OCI-LY7 (cell line): Measurements from ENCODE around the gene NEMF. TPM values are rescaled to one million over a fixed set of nuclear protein-coding genes. Genes with fewer than 3 reads are reported as not detected.
A peak's percentile ranks its signal among the peaks of the same experiment; 100 is the strongest.
"Not testable (repeated sequence)": the region's sequence is repeated elsewhere in the genome, so short reads cannot be mapped to it uniquely, and the experiment has no call there.

Experiments used
- BruUV-seq: library from RNA; stranded (reverse); fragments of 400-500 nt; replicated peaks from 2 replicates; lab custom pipeline; 2021; lab: Mats Ljungman, UMichigan
- CTCF ChIA-PET: fragments of 300-600 bp; sonication (Branson Sonifier 250); formaldehyde crosslinking; loops from one replicate; lab custom pipeline; 2022; ENCODE audit warnings: antibody characterized with exemption; ENCODE audit not compliant: unreplicated experiment; lab: Charles Lee
- POLR2A ChIA-PET: fragments of 300-600 bp; sonication (Branson Sonifier 250); formaldehyde crosslinking; loops from one replicate; lab custom pipeline; 2022; ENCODE audit warnings: antibody characterized with exemption; lab: Charles Lee
- DNase-seq: peaks from one replicate; pipeline ENCODE4 v3.0.0-alpha.2; 2015; ENCODE audit warnings: low spot score
- H2AFZ ChIP-seq: fragments of 200-600 bp; sonication (generic), shearing (Covaris generic); 2 replicates; pipeline ENCODE4 v1.6.1; 2014; ENCODE audit warnings: mild to moderate bottlenecking, antibody characterized with exemption, low read length, moderate library complexity
- H3K27ac ChIP-seq: fragments of 200-600 bp; sonication (generic); 2 replicates; pipeline ENCODE4 v1.5.1; 2014; ENCODE audit warnings: mixed run types, low read depth, mild to moderate bottlenecking, moderate library complexity, low read length, inconsistent platforms; ENCODE audit not compliant: poor library complexity, severe bottlenecking
- H3K36me3 ChIP-seq: fragments of 200-600 bp; sonication (generic); 2 replicates; pipeline ENCODE4 v1.6.1; 2014; ENCODE audit warnings: mild to moderate bottlenecking, antibody characterized with exemption, low read length, moderate library complexity, mixed read lengths; ENCODE audit not compliant: insufficient read depth
- H3K4me1 ChIP-seq: fragments of 200-600 bp; sonication (generic); 2 replicates; pipeline ENCODE4 v1.5.1; 2014; ENCODE audit warnings: mild to moderate bottlenecking, low read length; ENCODE audit not compliant: insufficient read depth, poor library complexity, severe bottlenecking
- H3K4me2 ChIP-seq: fragments of 200-600 bp; sonication (generic); 2 replicates; pipeline ENCODE4 v1.6.1; 2014; ENCODE audit warnings: mild to moderate bottlenecking, low read length
- H3K4me3 ChIP-seq: fragments of 200-600 bp; sonication (generic); 2 replicates; pipeline ENCODE4 v1.5.1; 2014; ENCODE audit warnings: mild to moderate bottlenecking, low read depth, low read length; ENCODE audit not compliant: poor library complexity, severe bottlenecking
- H3K79me2 ChIP-seq: fragments of 200-600 bp; sonication (generic); 2 replicates; pipeline ENCODE4 v1.6.1; 2016; ENCODE audit warnings: low read depth, mild to moderate bottlenecking, low read length, moderate library complexity, mixed read lengths; ENCODE audit not compliant: insufficient read depth
- H3K9me2 ChIP-seq: fragments of 200-600 bp; sonication (generic); 2 replicates; pipeline ENCODE4 v1.6.1; 2016; ENCODE audit warnings: mild to moderate bottlenecking, low read length, mixed read lengths; ENCODE audit not compliant: insufficient read depth
- H3K9me3 ChIP-seq: fragments of 200-600 bp; sonication (generic); 2 replicates; pipeline ENCODE4 v1.6.1; 2014; ENCODE audit warnings: mild to moderate bottlenecking, mixed run types, low read length, mixed read lengths
- H4K20me1 ChIP-seq: fragments of 200-600 bp; sonication (generic); 2 replicates; pipeline ENCODE4 v1.6.1; 2014; ENCODE audit warnings: mild to moderate bottlenecking, antibody characterized with exemption, low read length, moderate library complexity, mixed read lengths; ENCODE audit not compliant: insufficient read depth
- CTCF ChIP-seq: fragments of 200-600 bp; sonication (generic); conservative IDR thresholded peaks from 2 replicates; pipeline ENCODE4 v1.5.1; 2014; ENCODE audit warnings: mild to moderate bottlenecking, antibody characterized with exemption, low read length, moderate library complexity, mixed read lengths
- EZH2phosphoT487 ChIP-seq: fragments of 200-600 bp; sonication (generic); IDR thresholded peaks from 2 replicates; pipeline ENCODE4 v1.6.1; 2018; ENCODE audit warnings: low read depth, borderline replicate concordance, mild to moderate bottlenecking, mixed run types, antibody characterized with exemption, low read length, moderate library complexity, mixed read lengths
- intact Hi-C: fragments of 100-400 bp; cut with micrococcal nuclease; formaldehyde crosslinking; loops from one replicate; pipeline ENCODE4 v1.10.0; 2022; ENCODE audit not compliant: unreplicated experiment
- total RNA-seq, 2 experiments: library from RNA; depleted of rRNA in 1 of 2; stranded (reverse); fragments of >200 nt in 1 of 2; shearing (Covaris generic) in 1 of 2; gene quantifications; 2 replicates each; pipeline ENCODE4 v1.2.3, GENCODE V29; 2014 to 2022

Gene NEMF
- total RNA-seq, 2 experiments from 2014 or later = 63.2 to 79.4 TPM

- H3K9me2 ChIP-seq = no peaks in the 10 kb centered on the region
- no peaks in the 10 kb centered on the region for H3K4me1 ChIP-seq
- H3K4me2 ChIP-seq = no peak overlapping the region
- no peaks in the 10 kb centered on the region for H4K20me1 ChIP-seq
- BruUV-seq = TSS peak; percentile 9
- intact Hi-C loops = loop anchor here (5.0 kb wide), 1 partner anchor 49 kb away; no protein-coding TSS in a partner anchor
- H3K27ac ChIP-seq = no peak overlapping the region
- H3K79me2 ChIP-seq = no peaks in the 10 kb centered on the region
- H3K4me3 ChIP-seq = no peak overlapping the region
- no peak for DNase-seq
- no peaks in the 10 kb centered on the region for H3K9me3 ChIP-seq
- CTCF ChIA-PET = no interaction called here
- TF ChIP-seq EZH2phosphoT487 = no peak
- TF ChIP-seq CTCF = no peak
- H2AFZ ChIP-seq = no peak overlapping the region
- POLR2A ChIA-PET = interaction anchor here (0.5 to 5.0 kb wide), 8 partner anchors 12 to 333 kb away, joined by 3 to 24 read pairs (median 4); partner anchors contain the start of gene VCPKMT
- H3K36me3 ChIP-seq = peaks cover 95% of the 10 kb centered on the region
Measured at GRCh38 chr14:49783394-49784014, 69.1 kb downstream of the NEMF start.

- H2AFZ ChIP-seq, H3K27ac ChIP-seq, H3K9me2 ChIP-seq, H3K9me3 ChIP-seq, BruUV-seq, CTCF ChIA-PET, H4K20me1 ChIP-seq, H3K79me2 ChIP-seq, H3K4me1 ChIP-seq, DNase-seq, H3K4me2 ChIP-seq, H3K4me3 ChIP-seq: not testable (repeated sequence)
- POLR2A ChIA-PET = interaction anchor here (0.6 to 5.0 kb wide), 4 partner anchors 12 to 124 kb away, joined by 3 to 24 read pairs (median 6); no protein-coding TSS in a partner anchor
- H3K36me3 ChIP-seq = peaks cover 89% of the 10 kb centered on the region
- intact Hi-C loops = loop anchor here (5.0 kb wide), 1 partner anchor 51 kb away; no protein-coding TSS in a partner anchor
Measured at GRCh38 chr14:49781040-49781439, 71.5 kb downstream of the NEMF start.

GRCh38 chr14:49778421-49778820 is 74.2 kb downstream of the NEMF start:
- Histone ChIP-seq H3K4me3 (no peak overlapping the region), H3K9me3 (no peaks in the 10 kb centered on the region), H3K4me2 (no peak overlapping the region), H3K9me2 (no peaks in the 10 kb centered on the region), H3K79me2 (no peaks in the 10 kb centered on the region), H2AFZ (no peak overlapping the region), H3K27ac (no peak overlapping the region), H3K4me1 (no peaks in the 10 kb centered on the region), H3K36me3 (peaks cover 88% of the 10 kb centered on the region), H4K20me1 (no peaks in the 10 kb centered on the region)
- TF ChIP-seq CTCF = no peak
- no peak for TF ChIP-seq EZH2phosphoT487
- CTCF ChIA-PET = no interaction called here
- no peak for DNase-seq
- POLR2A ChIA-PET = no interaction called here
- intact Hi-C loops = no loop called here
- BruUV-seq = no TSS peak
